ENCODE results near the gene ABTB2.

The ABTB2 gene

DNA sequence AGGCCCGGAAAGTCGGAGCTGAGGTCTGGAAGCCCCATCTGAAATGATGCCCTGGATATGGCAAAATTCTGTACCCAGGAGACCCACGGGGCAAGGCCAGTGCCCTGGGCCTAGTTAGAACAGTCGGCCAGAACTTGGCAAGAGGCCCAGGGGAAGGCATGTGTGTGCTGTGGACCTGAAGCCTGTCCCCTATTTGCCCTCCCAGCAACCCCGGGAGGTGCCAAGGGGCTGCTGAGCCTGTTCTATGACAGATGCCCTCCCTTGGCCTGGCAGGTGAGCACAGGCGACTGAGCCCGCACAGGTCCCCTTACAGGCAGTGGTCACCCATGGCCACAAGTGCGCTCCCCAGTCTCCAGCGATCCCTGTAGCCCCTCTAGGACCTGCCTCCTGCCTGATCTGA, 200.6 kb downstream of the ABTB2 start:
- no peak for TF ChIP-seq TAF1 (IDR thresholded peaks at IDR 0.05; ENCODE audit: borderline replicate concordance, insufficient read depth, low read length)
- TF ChIP-seq SIN3A (IDR thresholded peaks at IDR 0.05; ENCODE audit: borderline replicate concordance, insufficient read depth, low read length) = no peak
- TF ChIP-seq POLR2AphosphoS5 (IDR thresholded peaks at IDR 0.05; ENCODE audit: low read depth, low read length) = no peak
- TF ChIP-seq FOXP2 (optimal IDR thresholded peaks at IDR 0.05; ENCODE audit: borderline replicate concordance, extremely low read depth, extremely low read length, insufficient read depth) = no peak
- TF ChIP-seq, protein P1, sequence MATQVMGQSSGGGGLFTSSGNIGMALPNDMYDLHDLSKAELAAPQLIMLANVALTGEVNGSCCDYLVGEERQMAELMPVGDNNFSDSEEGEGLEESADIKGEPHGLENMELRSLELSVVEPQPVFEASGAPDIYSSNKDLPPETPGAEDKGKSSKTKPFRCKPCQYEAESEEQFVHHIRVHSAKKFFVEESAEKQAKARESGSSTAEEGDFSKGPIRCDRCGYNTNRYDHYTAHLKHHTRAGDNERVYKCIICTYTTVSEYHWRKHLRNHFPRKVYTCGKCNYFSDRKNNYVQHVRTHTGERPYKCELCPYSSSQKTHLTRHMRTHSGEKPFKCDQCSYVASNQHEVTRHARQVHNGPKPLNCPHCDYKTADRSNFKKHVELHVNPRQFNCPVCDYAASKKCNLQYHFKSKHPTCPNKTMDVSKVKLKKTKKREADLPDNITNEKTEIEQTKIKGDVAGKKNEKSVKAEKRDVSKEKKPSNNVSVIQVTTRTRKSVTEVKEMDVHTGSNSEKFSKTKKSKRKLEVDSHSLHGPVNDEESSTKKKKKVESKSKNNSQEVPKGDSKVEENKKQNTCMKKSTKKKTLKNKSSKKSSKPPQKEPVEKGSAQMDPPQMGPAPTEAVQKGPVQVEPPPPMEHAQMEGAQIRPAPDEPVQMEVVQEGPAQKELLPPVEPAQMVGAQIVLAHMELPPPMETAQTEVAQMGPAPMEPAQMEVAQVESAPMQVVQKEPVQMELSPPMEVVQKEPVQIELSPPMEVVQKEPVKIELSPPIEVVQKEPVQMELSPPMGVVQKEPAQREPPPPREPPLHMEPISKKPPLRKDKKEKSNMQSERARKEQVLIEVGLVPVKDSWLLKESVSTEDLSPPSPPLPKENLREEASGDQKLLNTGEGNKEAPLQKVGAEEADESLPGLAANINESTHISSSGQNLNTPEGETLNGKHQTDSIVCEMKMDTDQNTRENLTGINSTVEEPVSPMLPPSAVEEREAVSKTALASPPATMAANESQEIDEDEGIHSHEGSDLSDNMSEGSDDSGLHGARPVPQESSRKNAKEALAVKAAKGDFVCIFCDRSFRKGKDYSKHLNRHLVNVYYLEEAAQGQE (IDR thresholded peaks at IDR 0.05; ENCODE audit: insufficient read depth in 1 of 2, low read depth in 2 of 2, low read length in 2 of 2) = no peak

DNA sequence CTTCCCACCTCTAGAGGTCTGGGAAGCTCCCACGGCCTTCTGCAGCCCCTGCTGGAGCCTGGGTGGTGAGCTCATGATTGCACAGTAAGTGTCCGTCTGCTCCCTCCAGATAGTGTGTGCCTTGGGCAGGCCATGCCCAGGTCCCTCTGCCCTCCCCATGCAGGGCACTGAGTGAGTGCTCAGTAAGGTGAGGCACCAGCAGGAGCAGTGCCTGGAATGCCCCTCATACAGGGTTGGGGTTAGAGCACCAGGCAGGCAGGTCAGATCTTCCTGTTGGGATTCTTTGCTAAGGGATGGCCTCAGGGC, 202.1 kb downstream of the ABTB2 start:
- no peak for TF ChIP-seq SIN3A (IDR thresholded peaks at IDR 0.05; ENCODE audit: borderline replicate concordance, insufficient read depth, low read length)
- TF ChIP-seq TAF1 (IDR thresholded peaks at IDR 0.05; ENCODE audit: borderline replicate concordance, insufficient read depth, low read length) = no peak
- no peak for TF ChIP-seq POLR2AphosphoS5 (IDR thresholded peaks at IDR 0.05; ENCODE audit: low read depth, low read length)
- TF ChIP-seq FOXP2 (optimal IDR thresholded peaks at IDR 0.05; ENCODE audit: borderline replicate concordance, extremely low read depth, extremely low read length, insufficient read depth) = no peak
- TF ChIP-seq, protein P1 (IDR thresholded peaks at IDR 0.05; ENCODE audit: insufficient read depth in 1 of 2, low read depth in 2 of 2, low read length in 2 of 2) = no peak

DNA sequence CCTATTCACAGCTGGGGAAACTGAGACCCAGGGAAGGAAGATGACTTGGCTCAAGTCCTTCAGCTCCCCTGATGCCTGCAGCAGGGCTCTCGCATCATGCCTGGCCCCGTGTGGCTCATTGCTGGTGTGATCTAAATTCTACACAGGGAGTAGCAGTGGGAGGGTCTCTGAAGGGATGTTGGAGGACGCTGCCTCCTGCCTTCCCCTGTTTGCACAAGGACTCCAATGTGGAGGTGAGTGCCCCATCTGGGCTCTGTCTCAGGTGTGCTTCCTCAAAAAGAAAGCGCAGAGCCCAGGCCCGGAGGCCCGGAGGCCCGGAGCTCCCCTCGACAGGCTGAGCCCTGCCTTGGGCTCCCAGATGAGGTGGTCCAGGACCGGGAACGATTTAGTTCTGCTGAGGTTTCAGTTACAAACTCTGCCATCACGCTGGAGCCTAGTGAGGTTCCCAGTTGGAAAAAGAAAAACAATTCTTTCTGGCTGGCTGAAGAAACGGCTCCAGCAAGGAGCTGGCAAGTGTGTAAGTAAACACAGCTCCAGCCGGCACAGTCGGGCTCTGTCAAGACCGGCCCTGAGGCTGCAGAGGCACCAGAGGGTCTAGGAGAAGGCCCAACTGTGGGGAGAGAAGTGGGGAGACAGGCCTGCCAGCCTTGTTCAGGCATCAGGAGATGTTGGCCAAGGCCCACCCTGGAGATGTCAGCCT, 202.6 kb downstream of the ABTB2 start:
- TF ChIP-seq POLR2AphosphoS5 (IDR thresholded peaks at IDR 0.05; ENCODE audit: low read depth, low read length) = 0 out of 2 replicates have a peak, but pooled peaks have one; percentile 11
- TF ChIP-seq, protein P1 (IDR thresholded peaks at IDR 0.05; ENCODE audit: insufficient read depth in 1 of 2, low read depth in 2 of 2, low read length in 2 of 2) = no peak

DNA sequence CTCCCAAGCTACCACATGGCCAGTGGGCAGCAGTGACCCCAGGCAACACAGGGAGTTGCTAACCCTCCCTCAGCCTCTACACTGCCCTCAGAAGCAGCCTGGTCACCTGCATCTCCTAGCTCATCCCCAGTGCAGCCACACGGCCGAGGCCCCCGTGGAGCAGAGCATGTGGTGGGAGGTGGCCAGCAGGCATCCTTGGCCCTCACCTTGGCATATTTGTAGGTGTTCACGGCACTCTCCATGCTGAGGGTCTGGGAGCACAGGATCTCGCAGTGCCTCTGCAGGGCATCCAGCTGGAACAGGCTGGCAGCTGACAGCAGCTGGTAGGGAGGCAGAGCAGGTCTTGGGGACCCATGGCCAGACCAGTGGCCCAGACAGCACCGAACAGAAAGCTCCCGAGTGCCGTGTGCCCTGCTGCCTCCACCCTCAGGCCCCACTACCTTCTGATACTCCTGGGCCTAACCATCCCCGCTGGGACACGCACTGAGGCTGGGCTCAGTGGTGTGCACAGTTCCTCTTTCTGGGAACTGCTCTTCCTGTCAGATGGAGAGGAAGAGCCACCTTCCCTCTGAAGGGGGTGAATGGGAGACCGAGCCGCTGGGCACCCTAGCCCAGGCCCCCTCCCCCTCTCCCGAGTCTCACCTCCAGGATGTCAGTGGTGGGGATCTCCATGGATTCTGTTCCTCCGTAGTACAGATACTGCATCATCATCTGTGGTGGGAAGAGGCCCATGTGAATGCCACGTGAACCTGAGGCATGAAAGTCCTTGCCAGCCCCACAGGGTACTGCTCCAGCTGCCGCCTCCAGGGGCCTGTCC, 203.5 kb downstream of the ABTB2 start:
- no peak for TF ChIP-seq FOXP2 (optimal IDR thresholded peaks at IDR 0.05; ENCODE audit: borderline replicate concordance, extremely low read depth, extremely low read length, insufficient read depth)
- TF ChIP-seq, protein P1 (IDR thresholded peaks at IDR 0.05; ENCODE audit: insufficient read depth in 1 of 2, low read depth in 2 of 2, low read length in 2 of 2) = no peak
- TF ChIP-seq POLR2AphosphoS5 (IDR thresholded peaks at IDR 0.05; ENCODE audit: low read depth, low read length) = no peak
- TF ChIP-seq SIN3A (IDR thresholded peaks at IDR 0.05; ENCODE audit: borderline replicate concordance, insufficient read depth, low read length) = no peak
- no peak for TF ChIP-seq TAF1 (IDR thresholded peaks at IDR 0.05; ENCODE audit: borderline replicate concordance, insufficient read depth, low read length)

All from PFSK-1 (cell line).